Measurements from ENCODE around the gene KCNK18. TPM values are rescaled to one million over a fixed set of nuclear protein-coding genes. Genes with fewer than 3 reads are reported as not detected.

KCNK18 gene
- total RNA-seq, 1 experiment from 2014 or later: not detected

DNA sequence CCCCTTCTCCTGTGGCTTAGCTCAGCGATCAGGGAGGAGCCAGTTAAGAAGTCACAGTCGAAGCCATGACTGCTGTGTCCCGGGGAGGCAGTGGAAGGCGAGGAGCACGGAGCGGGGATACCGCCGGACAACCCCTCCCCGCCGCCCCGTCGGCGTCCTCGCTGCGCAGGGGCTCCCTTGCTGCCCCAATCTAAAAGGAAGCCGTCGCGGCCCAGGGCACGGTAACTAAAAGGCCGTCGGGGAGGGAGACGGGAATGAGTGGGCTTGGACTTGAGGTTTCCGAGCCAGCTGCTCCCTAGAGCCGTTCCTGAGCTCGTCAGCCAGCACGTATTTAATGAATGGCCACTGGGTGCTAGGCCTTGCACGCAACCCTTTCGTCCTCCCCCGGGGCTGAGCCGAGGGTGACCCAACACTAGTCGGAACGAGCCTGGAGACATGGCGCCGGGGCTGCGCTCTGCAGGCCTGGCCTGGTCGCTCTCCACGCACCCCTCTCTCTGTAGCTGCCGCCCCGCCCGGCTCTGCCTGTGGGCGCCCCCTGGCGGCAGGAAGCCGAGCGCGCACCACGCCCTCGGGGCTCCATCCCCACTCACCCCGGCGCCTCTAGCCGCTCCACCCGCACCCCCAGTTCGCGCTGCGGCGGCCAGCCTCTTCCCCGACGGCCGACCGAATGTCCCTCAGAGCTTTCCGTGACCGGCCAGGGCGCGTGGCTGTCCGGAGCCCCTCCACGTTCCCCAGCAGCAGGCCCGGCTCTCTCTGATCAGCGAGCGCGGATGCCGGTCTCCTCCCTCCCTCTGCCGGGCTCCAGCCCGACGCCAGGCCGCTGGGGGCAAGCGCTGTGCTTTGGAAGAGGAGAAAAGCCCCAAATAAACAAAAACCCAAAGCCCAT, 29.3 kb upstream of the KCNK18 start:
- no peak overlapping the region for H2BK12ac ChIP-seq (ENCODE audit: insufficient read length, low read depth, low read length)
- H3K23ac ChIP-seq (ENCODE audit: insufficient read length, low read depth, low read length): no peak overlapping the region
- H3K27ac ChIP-seq (ENCODE audit: insufficient read length, low read depth, low read length): no peak overlapping the region
- H3K23me2 ChIP-seq (ENCODE audit: insufficient read length, low read depth, low read length, poor library complexity, severe bottlenecking): peaks cover 13% of the 10 kb centered on the region
- H2BK120ac ChIP-seq (ENCODE audit: low read depth, low read length, poor library complexity, severe bottlenecking): no peak overlapping the region
- Mint-ChIP-seq H3K9me3 (peaks cover 0 to 4% of the 10 kb centered on the region in 2 experiments; a peak in 1 of 5 replicates), H3K36me3 (ENCODE audit: insufficient read depth in 1 of 3, low read depth in 3 of 3) (no peaks in the 10 kb centered on the region; a peak in 1 of 7 replicates), H3K4me1 (peaks cover 9 to 36% of the 10 kb centered on the region in 2 experiments; a peak in 3 of 4 replicates), H3K27ac (no peak overlapping the region), H3K4me3 (peak overlapping the region; percentile 56 to 80), H3K27me3 (ENCODE audit: low read depth) (peaks cover 100% of the 10 kb centered on the region)
- H2AK5ac ChIP-seq (ENCODE audit: insufficient read length, low read length): no peak overlapping the region
- WGBS (ENCODE audit: extremely low coverage, insufficient read length, low lambda C conversion rate): no CpG with 5 or more reads among the region's 75 CpGs
- TF ChIP-seq, protein P1, sequence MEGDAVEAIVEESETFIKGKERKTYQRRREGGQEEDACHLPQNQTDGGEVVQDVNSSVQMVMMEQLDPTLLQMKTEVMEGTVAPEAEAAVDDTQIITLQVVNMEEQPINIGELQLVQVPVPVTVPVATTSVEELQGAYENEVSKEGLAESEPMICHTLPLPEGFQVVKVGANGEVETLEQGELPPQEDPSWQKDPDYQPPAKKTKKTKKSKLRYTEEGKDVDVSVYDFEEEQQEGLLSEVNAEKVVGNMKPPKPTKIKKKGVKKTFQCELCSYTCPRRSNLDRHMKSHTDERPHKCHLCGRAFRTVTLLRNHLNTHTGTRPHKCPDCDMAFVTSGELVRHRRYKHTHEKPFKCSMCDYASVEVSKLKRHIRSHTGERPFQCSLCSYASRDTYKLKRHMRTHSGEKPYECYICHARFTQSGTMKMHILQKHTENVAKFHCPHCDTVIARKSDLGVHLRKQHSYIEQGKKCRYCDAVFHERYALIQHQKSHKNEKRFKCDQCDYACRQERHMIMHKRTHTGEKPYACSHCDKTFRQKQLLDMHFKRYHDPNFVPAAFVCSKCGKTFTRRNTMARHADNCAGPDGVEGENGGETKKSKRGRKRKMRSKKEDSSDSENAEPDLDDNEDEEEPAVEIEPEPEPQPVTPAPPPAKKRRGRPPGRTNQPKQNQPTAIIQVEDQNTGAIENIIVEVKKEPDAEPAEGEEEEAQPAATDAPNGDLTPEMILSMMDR (conservative IDR thresholded peaks at IDR 0.05): peak; percentile 99
- H3K79me1 ChIP-seq (ENCODE audit: insufficient read depth, low read depth, low read length, poor library complexity, severe bottlenecking): no peaks in the 10 kb centered on the region
- no peak overlapping the region for H4K8ac ChIP-seq (replicated peaks; ENCODE audit: insufficient read length, low read depth, low read length)
- H3K4me1 ChIP-seq (ENCODE audit: insufficient read depth, low read length): no peaks in the 10 kb centered on the region
- no peak overlapping the region for H2BK5ac ChIP-seq (ENCODE audit: insufficient read length, low read length)
- H2BK15ac ChIP-seq (ENCODE audit: low read depth, low read length): no peak overlapping the region
- H2AFZ ChIP-seq (ENCODE audit: low read length): no peak overlapping the region
- H4K91ac ChIP-seq (ENCODE audit: insufficient read length, low read depth, low read length): no peak overlapping the region
- no peaks in the 10 kb centered on the region for H4K20me1 ChIP-seq (ENCODE audit: control insufficient read depth, insufficient read depth, insufficient read length)
- H3K18ac ChIP-seq (ENCODE audit: insufficient read length, low read depth, low read length): no peak overlapping the region
- no peak overlapping the region for H4K5ac ChIP-seq (ENCODE audit: insufficient read length, low read depth, low read length)
- no peak overlapping the region for H3K4ac ChIP-seq (ENCODE audit: low read depth, low read length)
- H3K79me2 ChIP-seq (ENCODE audit: insufficient read depth, low read length): no peaks in the 10 kb centered on the region
- no peaks in the 10 kb centered on the region for H3K9me3 ChIP-seq (ENCODE audit: control insufficient read depth, low read depth, low read length)
- peaks cover 91% of the 10 kb centered on the region for H3K27me3 ChIP-seq (ENCODE audit: insufficient read depth, low read length)
- no peak overlapping the region for H3K56ac ChIP-seq (ENCODE audit: insufficient read length, low read depth, low read length)
- H3K9ac ChIP-seq (ENCODE audit: extremely low read depth, insufficient read length, low read length): no peak overlapping the region
- H3K14ac ChIP-seq (ENCODE audit: insufficient read depth, low read length): no peak overlapping the region
- H3T11ph ChIP-seq (ENCODE audit: low read length): no peak overlapping the region
- H3K4me2 ChIP-seq (ENCODE audit: insufficient read depth, insufficient read length, low read length): peak overlapping the region; percentile 47
- H2BK20ac ChIP-seq (ENCODE audit: low read depth, low read length, poor library complexity, severe bottlenecking): no peak overlapping the region
- DNase-seq: peak; percentile 84

Data from H9 (cell line).